Neural progenitor cell (in vitro differentiated cells): ENCODE measurements around the gene FOXO3B.
"Not testable (repeated sequence)": the region's sequence is repeated elsewhere in the genome, so short reads cannot be mapped to it uniquely, and the experiment has no call there.

Experiments
- CTCF ChIP-seq: fragments of 200-600 bp; sonication (generic); IDR thresholded peaks from 2 replicates; pipeline ENCODE4 v1.5.1; 2017; ENCODE audit warnings: antibody characterized with exemption, mild to moderate bottlenecking
- EZH2 ChIP-seq: fragments of 200-600 bp; sonication (generic); IDR thresholded peaks from 2 replicates; pipeline ENCODE4 v1.6.1; 2017; ENCODE audit warnings: antibody characterized with exemption, mild to moderate bottlenecking, moderate library complexity

- not testable (repeated sequence) for TF ChIP-seq CTCF, EZH2
Measured at GRCh38 chr17:18681767-18682571, at the start of gene FOXO3B.
